MCF 10A (cell line): ENCODE measurements around the gene MARK3. TPM values are rescaled to one million over a fixed set of nuclear protein-coding genes. Genes with fewer than 3 reads are reported as not detected.

Source experiments
- BruUV-seq: library from RNA; stranded (reverse); fragments of 400-500 nt; replicated peaks from 2 replicates; lab custom pipeline; 2021; lab: Mats Ljungman, UMichigan
- CTCF ChIA-PET: fragments of 300-600 bp; sonication (Branson Sonifier 250); formaldehyde crosslinking; extraction: SDS; loops from one replicate; lab custom pipeline; 2021; ENCODE audit warnings: antibody characterized with exemption, inconsistent platforms; lab: Yijun Ruan, JAX
- POLR2A ChIA-PET: fragments of 300-600, 350-650 bp; sonication (Branson Sonifier 250); formaldehyde crosslinking; extraction: SDS; loops from one replicate; lab custom pipeline; 2020; ENCODE audit warnings: antibody characterized with exemption, inconsistent platforms; lab: Yijun Ruan, JAX
- DNase-seq: peaks from one replicate; pipeline ENCODE4 v3.0.0-alpha.2; 2018; ENCODE audit not compliant: unreplicated experiment
- H3K27ac Mint-ChIP-seq: one replicate; pipeline ENCODE4 v1.8.0; 2022; ENCODE audit warnings: mild to moderate bottlenecking, low read depth, mixed read lengths; ENCODE audit not compliant: unreplicated experiment
- H3K27me3 Mint-ChIP-seq: one replicate; pipeline ENCODE4 v1.8.0; 2022; ENCODE audit warnings: mixed read lengths; ENCODE audit not compliant: insufficient read depth, unreplicated experiment
- H3K36me3 Mint-ChIP-seq: one replicate; pipeline ENCODE4 v1.8.0; 2022; ENCODE audit warnings: mild to moderate bottlenecking, moderate library complexity, mixed read lengths; ENCODE audit not compliant: insufficient read depth, unreplicated experiment
- H3K4me1 Mint-ChIP-seq: one replicate; pipeline ENCODE4 v1.8.0; 2022; ENCODE audit warnings: mixed read lengths; ENCODE audit not compliant: insufficient read depth, unreplicated experiment
- H3K4me3 Mint-ChIP-seq: one replicate; pipeline ENCODE4 v1.8.0; 2022; ENCODE audit warnings: mild to moderate bottlenecking, moderate library complexity, mixed read lengths; ENCODE audit not compliant: unreplicated experiment
- H3K9me3 Mint-ChIP-seq: one replicate; pipeline ENCODE4 v1.8.0; 2022; ENCODE audit warnings: mixed read lengths; ENCODE audit not compliant: unreplicated experiment
- intact Hi-C: fragments of 100-400 bp; cut with micrococcal nuclease; formaldehyde crosslinking; loops from 2 replicates; pipeline ENCODE4 v1.14.1; 2022
- total RNA-seq: library from RNA; stranded (reverse); gene quantifications from 2 replicates; pipeline ENCODE4 v1.2.3, GENCODE V29; 2022
- TF ChIP-seq, protein P1 (sequence below): fragments of 200-600 bp; IDR thresholded peaks from one replicate; pipeline ENCODE4 v1.8.0; 2022; ENCODE audit warnings: antibody characterized with exemption, mild to moderate bottlenecking; ENCODE audit not compliant: unreplicated experiment

Gene MARK3
- total RNA-seq, 1 experiment from 2014 or later: 130 TPM

DNA sequence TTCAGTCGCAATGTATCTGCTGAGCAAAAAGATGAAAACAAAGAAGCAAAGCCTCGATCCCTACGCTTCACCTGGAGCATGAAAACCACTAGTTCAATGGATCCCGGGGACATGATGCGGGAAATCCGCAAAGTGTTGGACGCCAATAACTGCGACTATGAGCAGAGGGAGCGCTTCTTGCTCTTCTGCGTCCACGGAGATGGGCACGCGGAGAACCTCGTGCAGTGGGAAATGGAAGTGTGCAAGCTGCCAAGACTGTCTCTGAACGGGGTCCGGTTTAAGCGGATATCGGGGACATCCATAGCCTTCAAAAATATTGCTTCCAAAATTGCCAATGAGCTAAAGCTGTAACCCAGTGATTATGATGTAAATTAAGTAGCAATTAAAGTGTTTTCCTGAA is 117.7 kb downstream of the MARK3 start:
- no peak overlapping the region for H3K4me3 Mint-ChIP-seq
- H3K9me3 Mint-ChIP-seq: no peaks in the 10 kb centered on the region
- no TSS peak for BruUV-seq
- H3K4me1 Mint-ChIP-seq: peaks cover 8% of the 10 kb centered on the region
- no peaks in the 10 kb centered on the region for H3K27me3 Mint-ChIP-seq
- TF ChIP-seq, protein P1, sequence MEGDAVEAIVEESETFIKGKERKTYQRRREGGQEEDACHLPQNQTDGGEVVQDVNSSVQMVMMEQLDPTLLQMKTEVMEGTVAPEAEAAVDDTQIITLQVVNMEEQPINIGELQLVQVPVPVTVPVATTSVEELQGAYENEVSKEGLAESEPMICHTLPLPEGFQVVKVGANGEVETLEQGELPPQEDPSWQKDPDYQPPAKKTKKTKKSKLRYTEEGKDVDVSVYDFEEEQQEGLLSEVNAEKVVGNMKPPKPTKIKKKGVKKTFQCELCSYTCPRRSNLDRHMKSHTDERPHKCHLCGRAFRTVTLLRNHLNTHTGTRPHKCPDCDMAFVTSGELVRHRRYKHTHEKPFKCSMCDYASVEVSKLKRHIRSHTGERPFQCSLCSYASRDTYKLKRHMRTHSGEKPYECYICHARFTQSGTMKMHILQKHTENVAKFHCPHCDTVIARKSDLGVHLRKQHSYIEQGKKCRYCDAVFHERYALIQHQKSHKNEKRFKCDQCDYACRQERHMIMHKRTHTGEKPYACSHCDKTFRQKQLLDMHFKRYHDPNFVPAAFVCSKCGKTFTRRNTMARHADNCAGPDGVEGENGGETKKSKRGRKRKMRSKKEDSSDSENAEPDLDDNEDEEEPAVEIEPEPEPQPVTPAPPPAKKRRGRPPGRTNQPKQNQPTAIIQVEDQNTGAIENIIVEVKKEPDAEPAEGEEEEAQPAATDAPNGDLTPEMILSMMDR: no peak
- peaks cover 82% of the 10 kb centered on the region for H3K36me3 Mint-ChIP-seq
- CTCF ChIA-PET: interaction anchor here (1.0 to 7.4 kb wide), 3 partner anchors 15 to 44 kb away, joined by 4 to 52 read pairs (median 18); no protein-coding TSS in a partner anchor
- H3K27ac Mint-ChIP-seq: no peak overlapping the region
- intact Hi-C loops: no loop called here
- DNase-seq: no peak
- POLR2A ChIA-PET: interaction anchor here (0.8 to 1.2 kb wide), 3 partner anchors 9 to 49 kb away, joined by 3 to 5 read pairs (median 3); no protein-coding TSS in a partner anchor

DNA sequence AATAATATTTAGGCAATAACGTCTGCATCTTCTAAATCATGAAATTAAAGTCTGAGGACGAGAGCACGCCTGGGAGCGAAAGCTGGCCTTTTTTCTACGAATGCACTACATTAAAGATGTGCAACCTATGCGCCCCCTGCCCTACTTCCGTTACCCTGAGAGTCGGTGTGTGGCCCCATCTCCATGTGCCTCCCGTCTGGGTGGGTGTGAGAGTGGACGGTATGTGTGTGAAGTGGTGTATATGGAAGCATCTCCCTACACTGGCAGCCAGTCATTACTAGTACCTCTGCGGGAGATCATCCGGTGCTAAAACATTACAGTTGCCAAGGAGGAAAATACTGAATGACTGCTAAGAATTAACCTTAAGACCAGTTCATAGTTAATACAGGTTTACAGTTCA is 118.1 kb downstream of the MARK3 start:
- ChIA-PET POLR2A (interaction anchor here (1.2 kb wide), 1 partner anchor 10 kb away, joined by 5 read pairs; no protein-coding TSS in a partner anchor), CTCF (interaction anchor here (1.0 to 7.4 kb wide), 3 partner anchors 15 to 44 kb away, joined by 4 to 52 read pairs (median 18); no protein-coding TSS in a partner anchor)
- intact Hi-C loops: no loop called here
- BruUV-seq: no TSS peak
- no peak for DNase-seq
- Mint-ChIP-seq H3K27me3 (no peaks in the 10 kb centered on the region), H3K27ac (no peak overlapping the region), H3K4me1 (peaks cover 8% of the 10 kb centered on the region), H3K9me3 (no peaks in the 10 kb centered on the region), H3K4me3 (no peak overlapping the region), H3K36me3 (peaks cover 85% of the 10 kb centered on the region)
- TF ChIP-seq, protein P1: no peak

DNA sequence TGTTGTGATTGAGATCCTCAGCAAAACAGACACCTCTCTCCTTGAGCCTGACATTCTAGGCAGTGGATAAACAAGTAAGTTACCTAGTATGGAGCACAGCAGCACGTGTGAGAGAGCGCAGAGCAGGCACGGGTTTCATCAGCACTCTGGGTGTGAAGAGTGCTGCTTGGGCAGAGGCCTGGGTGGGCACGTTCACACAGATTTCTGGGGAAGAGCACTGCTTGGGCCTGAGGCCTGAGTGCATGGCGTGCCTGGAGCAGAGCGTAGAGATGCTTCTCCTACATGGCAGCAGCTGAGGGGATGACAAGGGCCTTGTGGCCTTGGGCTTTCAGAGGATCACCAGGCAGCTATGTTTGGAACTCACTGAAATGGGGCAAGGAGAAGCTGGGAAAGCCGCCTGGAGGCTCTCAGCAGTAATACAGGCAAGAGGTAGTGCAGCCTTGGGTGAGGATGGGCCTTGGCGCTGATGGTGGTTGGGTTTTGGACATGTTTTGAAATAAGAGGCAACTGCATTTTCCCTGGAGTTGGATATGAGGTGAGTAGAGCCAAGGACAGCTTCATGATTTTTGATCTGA is 119.9 kb downstream of the MARK3 start:
- intact Hi-C loops: no loop called here
- H3K36me3 Mint-ChIP-seq: peaks cover 81% of the 10 kb centered on the region
- H3K9me3 Mint-ChIP-seq: no peaks in the 10 kb centered on the region
- no peak for DNase-seq
- no peaks in the 10 kb centered on the region for H3K27me3 Mint-ChIP-seq
- ChIA-PET CTCF (interaction anchor here (0.5 to 7.4 kb wide), 5 partner anchors 13 to 149 kb away, joined by 3 to 52 read pairs (median 4); no protein-coding TSS in a partner anchor), POLR2A (interaction anchor here (0.9 to 1.0 kb wide), 3 partner anchors 24 to 108 kb away, joined by 3 to 5 read pairs (median 3); partner anchors contain the start of gene TRMT61A)
- BruUV-seq: no TSS peak
- H3K4me1 Mint-ChIP-seq: peaks cover 2% of the 10 kb centered on the region
- no peak overlapping the region for H3K27ac Mint-ChIP-seq
- TF ChIP-seq, protein P1: no peak
- H3K4me3 Mint-ChIP-seq: no peak overlapping the region

DNA sequence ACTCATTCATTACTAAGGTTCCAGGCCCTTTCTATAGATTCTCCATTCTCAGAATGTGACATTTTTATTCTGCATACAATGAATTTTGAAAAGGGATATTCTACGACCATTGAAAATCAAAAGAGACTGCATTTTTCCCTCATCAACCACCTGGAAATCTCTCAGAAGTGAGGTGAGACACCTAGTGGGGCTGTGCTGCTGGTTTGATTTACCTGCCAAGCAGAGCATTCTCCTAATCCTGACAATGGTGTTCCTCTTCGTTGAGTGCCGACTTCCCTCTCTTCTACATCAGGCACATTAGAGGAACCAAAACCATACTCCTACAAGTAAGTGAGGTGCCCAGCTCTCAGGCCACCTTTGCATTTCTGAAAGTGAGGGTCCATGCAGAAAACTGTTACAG is 122.5 kb downstream of the MARK3 start:
- ChIA-PET POLR2A (no interaction called here), CTCF (interaction anchor here (0.9 to 2.2 kb wide), 2 partner anchors 11 to 118 kb away, joined by 3 to 10 read pairs; no protein-coding TSS in a partner anchor)
- TF ChIP-seq, protein P1: no peak
- Mint-ChIP-seq H3K27me3 (no peaks in the 10 kb centered on the region), H3K27ac (no peak overlapping the region), H3K4me3 (no peak overlapping the region), H3K9me3 (no peaks in the 10 kb centered on the region), H3K36me3 (peaks cover 89% of the 10 kb centered on the region), H3K4me1 (peaks cover 6% of the 10 kb centered on the region)
- DNase-seq: no peak
- intact Hi-C loops: no loop called here
- BruUV-seq: no TSS peak
